HG02943 (cell line): ENCODE data around the gene PTPRN2.

Experiments
- ATAC-seq: cut with Tn5 transposase; IDR thresholded peaks from one replicate; pipeline ENCODE4 v1.9.1; 2021; ENCODE audit warnings: mild to moderate bottlenecking, low read depth, moderate library complexity; ENCODE audit not compliant: unreplicated experiment

The PTPRN2 gene

DNA sequence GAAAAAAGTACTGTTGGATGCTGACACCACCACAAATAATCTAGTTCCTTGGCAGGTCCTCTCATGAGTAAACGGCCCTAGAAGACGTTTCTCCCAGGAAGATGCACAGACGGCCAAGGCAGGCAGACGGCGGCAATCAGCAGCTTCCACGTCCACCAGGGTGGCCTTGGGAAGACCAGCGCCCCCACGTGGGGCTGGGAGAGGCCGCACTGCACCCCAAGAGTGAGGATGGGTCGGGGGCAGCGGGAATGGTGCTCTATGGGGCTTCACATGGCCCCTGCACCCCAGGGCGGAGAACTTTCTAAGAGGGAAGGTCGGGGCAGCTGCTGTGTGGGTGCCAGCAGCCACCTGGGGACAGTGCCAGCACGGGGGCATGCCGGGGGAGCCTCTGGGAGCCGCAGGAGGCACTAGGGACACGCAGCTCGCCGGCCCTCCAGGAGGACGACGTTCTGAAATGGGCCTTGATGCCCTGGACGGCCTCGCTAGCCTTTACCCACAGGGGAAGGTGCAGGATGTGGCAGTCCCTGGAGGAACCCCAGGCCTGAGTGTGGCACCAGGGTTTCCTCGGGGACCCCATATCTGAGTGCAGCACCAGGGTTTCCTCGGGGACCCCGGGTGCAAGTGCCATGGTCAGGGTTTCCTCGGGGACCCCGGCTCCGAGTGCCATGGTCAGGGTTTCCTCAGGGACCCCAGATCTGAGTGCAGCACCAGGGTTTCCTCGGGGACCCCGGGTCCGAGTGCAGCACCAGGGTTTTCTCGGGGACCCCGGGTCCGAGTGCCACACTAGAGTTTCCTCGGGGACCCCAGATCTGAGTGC is 710.9 kb downstream of the PTPRN2 start:
- no peak for ATAC-seq

- ATAC-seq = no peak
These were observed 712.1 kb downstream of the PTPRN2 start for GRCh38 chr7:157875230-157876179.

DNA sequence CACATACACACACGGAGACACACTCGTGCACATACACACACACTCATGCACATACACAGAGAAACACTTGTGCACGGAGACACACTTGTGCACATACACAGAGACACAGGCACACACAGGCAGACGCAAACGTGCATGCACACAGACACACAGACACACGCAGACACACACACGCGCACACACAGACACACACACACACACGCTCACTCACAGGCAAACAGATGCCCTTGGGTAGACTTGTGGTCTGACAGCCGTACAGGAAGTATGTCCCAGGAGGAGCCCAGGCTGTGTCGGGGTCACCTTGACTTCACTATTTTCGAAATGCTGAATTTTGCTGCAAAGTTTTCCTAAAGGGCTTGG is 712.8 kb downstream of the PTPRN2 start:
- no peak for ATAC-seq

DNA sequence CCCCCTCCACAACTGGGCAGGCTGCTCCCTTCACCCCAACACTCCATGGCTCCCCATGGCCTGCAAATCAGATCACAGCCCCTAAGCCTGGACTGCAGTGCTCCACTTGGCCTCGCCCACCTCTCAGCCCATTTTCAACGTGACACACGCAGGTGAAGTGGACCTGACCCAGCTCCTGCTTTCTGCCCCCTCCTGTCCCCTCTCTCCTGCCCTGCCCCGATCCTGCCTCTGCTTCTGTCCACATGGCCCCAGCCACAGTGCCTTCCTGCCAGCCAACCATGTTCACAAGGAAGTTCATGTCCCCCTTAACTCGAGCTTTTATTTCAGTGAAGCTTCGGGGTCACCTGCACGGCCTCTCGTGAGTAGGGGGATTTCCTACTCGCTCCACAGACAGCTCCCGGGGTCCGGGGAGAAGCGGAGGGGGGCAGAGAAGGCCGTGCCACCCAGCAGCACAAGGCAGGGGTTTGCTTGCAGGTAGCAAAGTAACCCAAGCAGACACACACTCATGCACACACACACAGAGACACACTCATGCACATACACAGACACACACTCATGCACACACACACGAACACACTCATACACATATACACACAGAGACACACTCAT is 713.3 kb downstream of the PTPRN2 start:
- no peak for ATAC-seq

DNA sequence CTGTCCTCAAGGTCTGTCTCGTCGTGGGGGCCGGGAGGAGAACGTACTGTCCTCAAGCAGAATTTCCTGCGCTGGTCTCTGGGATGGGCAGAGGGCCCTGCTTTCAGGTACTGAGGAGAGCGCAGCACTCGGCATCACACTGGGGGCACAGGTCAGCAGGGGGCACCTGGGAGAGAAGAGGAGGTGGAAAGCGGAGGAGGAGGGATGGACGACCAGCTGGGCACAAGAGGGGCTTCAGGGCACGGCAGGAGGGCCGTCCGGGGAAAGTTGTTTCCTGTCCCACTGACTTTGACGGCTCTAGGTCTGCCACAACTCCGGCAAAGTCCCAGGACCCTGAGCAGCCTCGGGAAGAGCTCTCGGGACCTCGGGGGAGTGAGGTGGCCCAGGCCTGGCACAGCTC is 714.0 kb downstream of the PTPRN2 start:
- ATAC-seq = no peak

DNA sequence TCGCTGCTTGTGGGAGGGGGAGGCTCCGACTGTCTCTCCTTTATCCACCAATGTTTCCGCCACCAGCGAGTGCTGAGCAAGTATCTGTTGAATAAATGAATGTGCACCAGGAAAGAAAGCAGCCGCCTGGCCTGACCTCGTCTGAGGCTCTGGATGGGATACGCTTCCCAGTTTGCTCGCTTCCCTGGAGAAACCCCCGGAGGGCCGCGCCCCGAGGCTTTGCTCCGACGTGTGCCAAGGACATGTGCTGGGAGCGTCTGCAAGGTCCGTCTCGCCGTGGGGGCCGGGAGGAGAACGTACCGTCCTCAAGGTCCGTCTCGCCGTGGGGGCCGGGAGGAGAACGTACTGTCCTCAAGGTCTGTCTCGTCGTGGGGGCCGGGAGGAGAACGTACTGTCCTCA is 714.4 kb downstream of the PTPRN2 start:
- no peak for ATAC-seq

- no peak for ATAC-seq
These were observed 715.2 kb downstream of the PTPRN2 start for GRCh38 chr7:157872447-157872846.

DNA sequence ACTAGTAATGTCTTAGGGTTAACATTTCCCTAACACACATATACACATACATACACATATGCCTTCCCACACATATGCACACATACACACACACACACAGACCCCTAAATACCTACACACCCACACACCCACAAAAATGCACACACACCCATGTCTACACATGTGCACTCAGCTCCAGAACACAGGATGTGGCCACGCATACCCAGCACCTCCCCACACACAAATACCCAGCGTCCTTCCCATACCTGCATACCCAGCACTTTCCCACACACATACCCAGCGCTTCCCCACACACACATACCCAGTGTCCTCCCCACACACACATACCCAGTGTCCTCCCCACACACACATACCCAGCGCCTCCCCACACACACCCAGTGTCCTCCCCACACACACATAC is 715.9 kb downstream of the PTPRN2 start:
- no peak for ATAC-seq

DNA sequence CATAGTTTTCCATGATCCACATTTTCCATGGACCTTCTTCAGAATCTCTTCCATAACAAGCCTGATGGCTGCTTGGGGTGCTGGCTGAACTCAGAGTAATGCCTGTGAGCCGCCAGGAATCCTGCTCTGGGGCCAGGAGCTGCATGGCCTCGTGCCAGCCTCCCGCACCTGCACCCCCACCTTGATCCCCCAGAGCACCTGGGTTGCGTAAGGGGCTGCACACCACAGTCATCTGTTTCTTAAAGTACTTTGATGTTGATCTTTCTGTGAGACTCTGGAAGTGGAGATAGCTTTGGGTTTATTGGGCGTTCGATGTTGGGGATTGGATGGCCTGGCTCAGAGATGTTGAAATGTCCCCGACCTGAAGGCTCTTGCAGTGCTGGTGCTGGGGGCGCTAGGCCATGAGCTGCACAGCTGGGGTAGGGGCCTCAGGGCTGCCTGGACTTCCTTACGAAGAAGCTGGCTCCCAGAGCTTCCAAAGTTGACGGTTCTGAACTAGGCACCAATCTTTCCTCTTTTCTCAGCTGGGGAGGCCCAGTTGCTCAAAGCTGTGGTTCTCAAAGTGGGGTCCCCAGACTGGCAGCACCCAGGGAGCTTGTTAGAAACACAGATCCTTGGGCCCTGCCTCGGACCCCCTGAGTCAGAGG is 716.9 kb downstream of the PTPRN2 start:
- no peak for ATAC-seq

GRCh38 chr7:157869793-157870192 is 717.8 kb downstream of the PTPRN2 start:
- no peak for ATAC-seq

DNA sequence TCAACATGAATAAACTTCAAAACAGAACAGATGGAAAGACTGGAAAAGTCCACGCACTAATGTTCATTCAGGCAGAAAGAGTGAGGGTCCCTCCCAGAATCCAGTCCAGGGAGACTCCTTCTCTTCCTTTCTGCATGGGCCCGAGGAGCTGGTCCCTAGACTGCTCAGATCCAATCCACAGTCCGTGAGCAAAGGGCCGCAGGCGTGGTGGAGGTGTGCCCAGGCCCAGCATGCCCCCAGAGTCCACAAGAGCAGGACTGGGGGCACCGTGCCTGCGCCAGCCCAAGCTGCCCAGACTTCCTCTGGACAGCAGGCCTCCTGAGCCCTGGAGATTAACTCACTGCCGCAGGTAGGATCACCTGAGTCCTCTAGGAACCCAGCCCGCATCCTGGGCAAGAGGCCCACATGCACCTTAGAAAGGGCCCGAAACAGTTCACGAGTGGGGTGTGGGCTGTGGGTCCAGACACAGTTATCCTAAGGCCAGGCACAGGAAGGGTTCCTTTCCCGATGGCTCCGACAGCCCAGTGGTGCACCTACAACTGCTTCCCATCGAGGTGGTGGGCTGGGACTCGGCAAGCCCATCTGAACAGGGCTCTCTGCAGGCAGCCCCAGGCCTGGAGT is 719.8 kb downstream of the PTPRN2 start:
- ATAC-seq = no peak

DNA sequence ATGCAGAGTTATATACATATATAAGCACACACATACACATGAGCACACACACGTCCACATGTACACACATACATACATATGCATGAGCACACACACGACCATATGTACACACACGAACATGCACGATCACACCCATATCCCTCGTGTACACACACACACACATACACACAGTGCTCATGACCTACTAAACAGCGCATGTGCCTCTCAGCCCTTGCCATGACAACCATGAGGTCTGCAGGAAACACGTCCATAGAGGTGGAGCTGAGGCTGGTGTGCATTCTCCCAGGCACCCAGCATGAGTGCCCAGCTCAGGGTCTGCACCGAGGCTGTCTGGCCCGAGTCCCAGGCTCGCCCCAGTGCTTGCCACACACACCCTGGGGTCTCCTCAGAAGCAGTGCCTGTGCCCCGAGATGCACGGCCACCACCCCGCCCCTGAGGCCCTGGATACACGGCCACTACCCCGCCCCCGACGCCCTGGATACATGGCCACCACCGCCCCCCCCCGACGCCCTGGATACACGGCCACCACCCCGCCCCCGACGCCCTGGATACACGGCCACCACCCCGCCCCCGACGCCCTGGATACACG is 721.2 kb downstream of the PTPRN2 start:
- no peak for ATAC-seq

- no peak for ATAC-seq
These were observed 722.1 kb downstream of the PTPRN2 start for GRCh38 chr7:157865351-157866165.

- no peak for ATAC-seq
These were observed 722.7 kb downstream of the PTPRN2 start for GRCh38 chr7:157864911-157865310.

DNA sequence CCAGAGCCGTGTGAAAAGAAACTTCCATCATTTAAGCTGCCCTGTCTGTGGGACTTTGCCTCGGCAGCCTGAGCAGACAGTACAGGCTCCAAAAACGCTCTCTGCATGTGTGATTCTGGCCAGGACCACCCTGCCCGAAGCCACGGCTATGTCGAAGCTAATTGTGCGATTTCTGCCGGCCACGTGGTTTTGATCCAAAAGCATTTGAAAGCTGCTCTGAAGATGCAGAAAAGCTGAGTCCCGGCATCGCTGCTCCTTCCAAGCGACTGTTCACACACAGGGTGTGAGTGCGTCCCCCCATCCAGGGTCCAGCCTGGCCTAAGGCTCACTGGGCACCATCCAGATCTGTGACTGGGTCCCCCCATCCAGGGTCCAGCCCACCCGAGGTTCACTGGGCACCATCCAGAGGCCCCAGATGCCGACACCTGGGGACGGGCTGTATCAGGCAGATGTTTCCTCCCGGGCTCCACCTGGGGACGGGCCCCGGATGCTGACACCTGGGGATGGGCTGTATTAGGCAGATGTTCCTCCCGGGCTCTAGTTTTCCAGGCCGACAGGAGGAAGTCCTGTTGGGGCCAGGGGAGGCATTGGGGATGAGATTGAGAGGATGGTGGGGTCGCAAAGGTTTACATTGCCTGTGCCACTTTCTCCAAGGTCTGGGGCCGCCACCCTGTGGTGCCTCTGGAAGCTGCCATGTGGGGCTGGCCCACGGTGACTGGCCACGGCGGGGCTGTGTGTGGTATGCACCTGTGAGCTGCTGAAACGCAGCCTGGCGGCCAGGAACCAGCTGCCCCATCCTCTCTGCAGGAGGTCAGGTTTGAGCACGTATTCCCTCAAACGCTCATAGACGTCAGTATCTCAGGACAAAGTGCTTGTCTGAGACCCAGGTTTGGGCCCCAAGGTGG is 723.5 kb downstream of the PTPRN2 start:
- ATAC-seq = no peak

GRCh38 chr7:157863176-157863575 is 724.4 kb downstream of the PTPRN2 start:
- no peak for ATAC-seq

DNA sequence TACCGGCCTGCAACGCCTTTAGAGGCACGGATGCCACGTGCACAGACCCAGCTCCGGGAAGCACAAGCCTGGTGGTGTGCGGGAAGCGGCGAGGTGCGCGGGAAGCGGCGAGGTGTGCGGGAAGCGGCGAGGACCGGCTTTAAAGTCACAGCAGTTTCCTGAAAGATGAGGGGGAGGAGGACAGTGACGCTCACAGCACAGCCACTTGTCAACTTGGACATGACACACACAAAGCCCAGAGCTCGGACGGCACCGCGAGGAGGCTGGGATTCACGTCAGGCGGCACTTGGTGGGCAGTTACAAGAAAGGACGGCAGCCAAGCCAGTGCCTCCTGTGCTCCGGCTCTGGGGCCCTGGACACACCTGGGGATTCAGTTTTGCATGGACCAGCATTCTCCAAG is 724.9 kb downstream of the PTPRN2 start:
- no peak for ATAC-seq

DNA sequence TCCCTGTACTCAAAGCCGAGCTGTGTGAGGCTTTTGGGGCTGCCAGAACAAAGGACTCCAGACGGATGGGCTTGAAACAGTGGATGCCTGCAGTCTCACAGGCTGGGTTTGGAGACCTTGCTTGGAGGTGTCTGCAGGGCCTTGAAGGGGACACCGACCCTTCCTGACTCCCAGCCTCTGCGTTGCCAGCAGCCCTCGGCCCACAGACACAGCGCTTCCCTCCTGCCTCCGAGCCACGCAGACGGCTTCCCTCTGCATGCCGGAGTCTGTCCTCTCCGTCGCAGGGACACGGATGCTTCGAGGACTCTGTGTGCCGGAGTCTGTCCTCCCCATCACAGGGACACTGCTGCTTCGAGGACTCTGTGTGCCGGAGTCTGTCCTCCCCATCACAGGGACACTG is 726.1 kb downstream of the PTPRN2 start:
- no peak for ATAC-seq
